HFFc6 (cell line): ENCODE results near the gene CLK2. TPM values are rescaled to one million over a fixed set of nuclear protein-coding genes. Genes with fewer than 3 reads are reported as not detected.
A peak's percentile ranks its signal among the peaks of the same experiment; 100 is the strongest.

Experiments used
- DNase-seq: peaks from one replicate; pipeline ENCODE4 v3.0.0-alpha.2; 2018
- H3K27ac Mint-ChIP-seq: 2 replicates; pipeline ENCODE4 v1.8.0; 2020; ENCODE audit warnings: mild to moderate bottlenecking, mixed read lengths
- H3K27me3 Mint-ChIP-seq: 2 replicates; pipeline ENCODE4 v1.8.0; 2021; ENCODE audit warnings: mild to moderate bottlenecking, moderate library complexity, mixed read lengths; ENCODE audit not compliant: insufficient read depth
- H3K36me3 Mint-ChIP-seq: 2 replicates; pipeline ENCODE4 v1.8.0; 2021; ENCODE audit warnings: low read depth, mixed read lengths
- H3K4me1 Mint-ChIP-seq: 2 replicates; pipeline ENCODE4 v1.8.0; 2020; ENCODE audit warnings: low read depth, mixed read lengths
- H3K4me3 Mint-ChIP-seq: 2 replicates; pipeline ENCODE4 v1.8.0; 2020; ENCODE audit warnings: mild to moderate bottlenecking, moderate library complexity, mixed read lengths
- H3K9me3 Mint-ChIP-seq: 2 replicates; pipeline ENCODE4 v1.8.0; 2020; ENCODE audit warnings: mild to moderate bottlenecking, mixed read lengths
- total RNA-seq, 6 experiments: library from RNA; stranded (reverse); fragmentation: NEBNext Ultra II Directional; extraction: Animal tissue kit (Norgen Biotek cat#: 25700); gene quantifications; 2 replicates in 1 of 6; 3 replicates in 5 of 6; pipeline ENCODE4 v1.2.3, GENCODE V29; 2021
- TF ChIP-seq, protein P1 (sequence below): fragments of 200-600 bp; sonication (generic); IDR thresholded peaks from 2 replicates; pipeline ENCODE4 v1.5.0; 2021; ENCODE audit warnings: antibody characterized with exemption, mild to moderate bottlenecking

Gene CLK2
- total RNA-seq, 6 experiments from 2014 or later: 24.8 to 32.8 (median 30.0) TPM

DNA sequence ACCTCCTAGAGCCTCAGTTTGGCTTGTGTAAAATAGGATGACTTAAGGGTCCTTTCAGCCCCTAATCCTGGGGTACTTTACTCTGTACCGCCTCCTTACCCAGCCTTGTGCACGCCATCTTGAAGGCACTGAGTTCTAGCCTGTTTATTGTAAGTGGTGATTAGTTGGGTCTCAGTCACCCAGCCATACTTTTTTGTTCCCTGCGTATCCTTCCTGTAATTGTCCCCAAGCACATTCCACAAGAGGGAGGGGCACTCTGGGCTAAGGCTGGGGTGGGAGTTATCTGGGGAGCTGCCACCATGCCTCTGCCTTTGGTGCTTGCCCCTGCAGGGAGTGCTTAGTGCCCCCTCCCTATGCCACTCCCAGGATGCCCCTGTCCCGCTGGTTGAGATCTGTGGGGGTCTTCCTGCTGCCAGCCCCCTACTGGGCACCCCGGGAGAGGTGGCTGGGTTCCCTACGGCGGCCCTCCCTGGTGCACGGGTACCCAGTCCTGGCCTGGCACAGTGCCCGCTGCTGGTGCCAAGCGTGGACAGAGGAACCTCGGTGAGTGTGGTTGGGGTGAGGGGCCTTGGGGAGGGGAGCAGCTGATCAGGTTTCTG lies 36.2 kb upstream of the CLK2 start:
- H3K4me1 Mint-ChIP-seq: peaks cover 31% of the 10 kb centered on the region

DNA sequence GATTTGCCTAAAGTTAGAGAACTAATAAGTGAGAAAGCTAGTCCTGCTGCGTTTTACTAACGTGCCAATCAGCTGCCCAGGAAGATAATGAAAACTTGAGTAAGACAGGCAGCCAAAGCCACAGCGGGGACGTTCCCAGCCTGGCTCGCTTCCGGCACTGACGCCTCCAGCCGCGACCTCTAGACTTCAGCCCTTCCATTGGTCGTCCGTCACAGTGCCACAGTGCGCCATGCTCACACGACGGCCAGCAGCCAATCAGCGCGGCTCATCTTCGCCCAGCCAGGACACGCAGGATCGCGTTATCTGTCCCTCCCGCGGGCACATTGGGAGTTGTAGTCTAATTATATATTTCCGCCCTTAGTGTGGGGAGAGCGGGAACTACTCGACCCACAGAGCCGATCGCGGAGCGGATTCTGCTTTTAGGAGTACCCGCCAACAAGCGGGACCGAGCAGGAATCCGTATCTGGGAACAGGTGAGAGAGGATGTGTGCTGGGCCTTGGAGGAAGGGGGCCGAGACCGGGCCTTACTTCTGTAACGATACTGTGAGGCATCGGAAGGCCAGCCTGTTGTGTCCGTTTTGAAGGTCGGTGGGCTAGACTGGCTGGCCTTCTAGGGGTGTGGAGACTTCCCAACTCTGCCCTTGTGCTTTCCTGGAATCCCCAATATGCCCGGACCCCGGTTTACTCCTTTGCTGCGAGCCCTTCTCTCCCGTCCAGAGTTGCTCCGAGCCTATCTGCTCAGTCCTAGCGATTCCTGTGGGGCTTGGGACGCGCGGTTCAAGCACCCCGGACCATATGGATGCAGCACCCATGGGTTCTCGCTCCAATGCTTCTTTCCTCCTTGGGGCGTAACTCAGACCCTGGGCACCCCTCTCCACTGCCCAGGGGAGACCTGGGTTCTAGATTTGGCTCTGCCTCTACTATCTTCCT lies 35.5 kb upstream of the CLK2 start, which contains the start of gene FDPS:
FDPS (plus strand) TSS at position 374 of the 930 bp plus-strand sequence. CDS start 924 bp downstream, outside the sequence.
- Mint-ChIP-seq H3K4me1 (peaks cover 31% of the 10 kb centered on the region), H3K27ac (peak within 1 kb of the TSS; percentile 95), H3K27me3 (peaks cover 10% of the 10 kb centered on the region), H3K36me3 (0 out of 2 replicates have a peak, but pooled peaks cover 4% of the 10 kb centered on the region), H3K9me3 (no peaks in the 10 kb centered on the region), H3K4me3 (peak within 1 kb of the TSS; percentile 99)
- DNase-seq: peak; percentile 99
- TF ChIP-seq, protein P1, sequence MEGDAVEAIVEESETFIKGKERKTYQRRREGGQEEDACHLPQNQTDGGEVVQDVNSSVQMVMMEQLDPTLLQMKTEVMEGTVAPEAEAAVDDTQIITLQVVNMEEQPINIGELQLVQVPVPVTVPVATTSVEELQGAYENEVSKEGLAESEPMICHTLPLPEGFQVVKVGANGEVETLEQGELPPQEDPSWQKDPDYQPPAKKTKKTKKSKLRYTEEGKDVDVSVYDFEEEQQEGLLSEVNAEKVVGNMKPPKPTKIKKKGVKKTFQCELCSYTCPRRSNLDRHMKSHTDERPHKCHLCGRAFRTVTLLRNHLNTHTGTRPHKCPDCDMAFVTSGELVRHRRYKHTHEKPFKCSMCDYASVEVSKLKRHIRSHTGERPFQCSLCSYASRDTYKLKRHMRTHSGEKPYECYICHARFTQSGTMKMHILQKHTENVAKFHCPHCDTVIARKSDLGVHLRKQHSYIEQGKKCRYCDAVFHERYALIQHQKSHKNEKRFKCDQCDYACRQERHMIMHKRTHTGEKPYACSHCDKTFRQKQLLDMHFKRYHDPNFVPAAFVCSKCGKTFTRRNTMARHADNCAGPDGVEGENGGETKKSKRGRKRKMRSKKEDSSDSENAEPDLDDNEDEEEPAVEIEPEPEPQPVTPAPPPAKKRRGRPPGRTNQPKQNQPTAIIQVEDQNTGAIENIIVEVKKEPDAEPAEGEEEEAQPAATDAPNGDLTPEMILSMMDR: peak; percentile 27; the same call in 1 of the 2 replicates

More for the DNA sequence above, 36.2 kb upstream of the CLK2 start:
- TF ChIP-seq, protein P1: no peak
- H3K27me3 Mint-ChIP-seq: peaks cover 9% of the 10 kb centered on the region
- H3K9me3 Mint-ChIP-seq: no peaks in the 10 kb centered on the region
- H3K36me3 Mint-ChIP-seq: 0 out of 2 replicates have a peak, but pooled peaks cover 4% of the 10 kb centered on the region
- peak overlapping the region; percentile 95 for H3K27ac Mint-ChIP-seq
- H3K4me3 Mint-ChIP-seq: peak overlapping the region; percentile 99
- DNase-seq: no peak

DNA sequence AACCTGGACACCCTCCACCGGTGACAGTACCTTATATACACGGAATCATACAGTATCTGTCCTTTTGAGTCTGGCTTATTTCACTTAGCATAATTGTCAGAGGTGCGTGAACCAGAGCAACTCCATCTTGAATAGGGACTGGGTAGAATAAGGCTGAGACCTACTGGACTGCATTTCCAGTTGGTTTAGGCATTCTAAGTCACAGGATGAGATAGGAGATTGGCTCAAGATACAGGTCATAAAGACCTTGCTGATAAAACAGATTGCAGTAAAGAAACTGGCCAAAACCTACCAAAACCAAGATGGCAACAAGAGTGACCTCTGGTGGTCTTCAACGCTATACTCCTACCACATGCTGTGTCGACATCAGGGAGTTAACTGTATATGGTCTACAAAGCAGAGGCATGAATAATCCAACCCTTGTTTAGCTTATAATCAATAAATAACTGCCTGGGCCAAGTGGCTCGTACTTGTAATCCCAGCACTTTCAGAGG lies 34.0 kb upstream of the CLK2 start:
- Mint-ChIP-seq H3K27ac (peak overlapping the region; percentile 59; the same call in 1 of the 2 replicates), H3K36me3 (0 out of 2 replicates have a peak, but pooled peaks cover 4% of the 10 kb centered on the region), H3K9me3 (no peaks in the 10 kb centered on the region), H3K4me1 (peaks cover 24% of the 10 kb centered on the region), H3K27me3 (peaks cover 10% of the 10 kb centered on the region), H3K4me3 (no peak overlapping the region)
- TF ChIP-seq, protein P1: peak; percentile 68; the same call in 1 of the 2 replicates
- DNase-seq: peak; percentile 42

DNA sequence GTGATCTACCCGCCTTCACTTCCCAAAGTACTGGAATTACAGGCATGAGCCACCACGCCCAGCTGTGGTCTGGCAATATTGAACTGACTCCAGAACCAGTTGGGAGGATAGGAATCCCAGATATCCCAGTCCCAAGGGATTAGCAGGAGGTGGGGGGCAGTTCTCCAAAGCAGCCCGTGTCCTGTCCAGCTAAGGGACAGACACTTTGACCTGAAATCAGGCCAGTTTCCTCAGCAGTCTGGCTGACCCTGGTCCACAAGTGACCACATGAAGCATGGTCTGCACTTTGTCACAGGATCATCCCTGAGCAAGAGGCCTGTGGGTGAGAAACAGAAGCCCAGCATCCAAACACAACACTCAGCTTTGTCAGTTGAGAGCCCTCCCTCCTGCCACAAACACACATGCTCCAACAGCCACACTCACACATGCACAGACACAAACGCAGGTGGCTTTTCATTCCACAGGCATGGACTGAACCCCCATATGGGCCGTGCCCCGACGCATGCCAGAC lies 32.6 kb upstream of the CLK2 start:
- TF ChIP-seq, protein P1: no peak
- Mint-ChIP-seq H3K4me1 (peaks cover 24% of the 10 kb centered on the region), H3K4me3 (no peak overlapping the region), H3K27me3 (peaks cover 10% of the 10 kb centered on the region), H3K36me3 (no peaks in the 10 kb centered on the region), H3K9me3 (no peaks in the 10 kb centered on the region), H3K27ac (no peak overlapping the region)
- no peak for DNase-seq

DNA sequence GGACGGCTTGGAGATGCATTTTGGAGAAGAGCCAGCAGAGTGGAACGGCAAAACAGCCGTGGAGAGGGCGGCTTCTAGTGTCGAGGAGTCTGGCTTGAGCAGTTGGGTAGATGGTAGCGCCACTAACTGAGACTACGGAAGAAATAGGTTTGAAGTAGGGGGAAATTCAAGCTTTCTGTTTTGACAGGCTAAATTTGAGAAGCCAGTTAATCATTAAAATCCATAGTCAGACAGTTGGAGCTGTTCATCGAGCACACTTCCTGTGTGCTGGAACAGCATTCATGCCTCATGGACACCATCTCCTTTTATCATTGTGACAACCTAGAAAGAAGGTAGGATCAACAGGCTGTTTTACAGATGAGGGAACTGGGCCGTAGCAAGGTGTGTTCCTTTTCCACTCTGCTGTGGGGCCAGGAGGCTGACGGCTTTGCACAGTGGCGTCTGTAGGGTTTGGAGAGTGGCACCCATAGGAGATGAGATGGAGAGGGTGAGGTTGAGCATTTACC lies 31.3 kb upstream of the CLK2 start:
- TF ChIP-seq, protein P1: no peak
- H3K4me1 Mint-ChIP-seq: peaks cover 16% of the 10 kb centered on the region
- H3K36me3 Mint-ChIP-seq: no peaks in the 10 kb centered on the region
- no peaks in the 10 kb centered on the region for H3K9me3 Mint-ChIP-seq
- peaks cover 10% of the 10 kb centered on the region for H3K27me3 Mint-ChIP-seq
- no peak for DNase-seq
- no peak overlapping the region for H3K4me3 Mint-ChIP-seq
- H3K27ac Mint-ChIP-seq: no peak overlapping the region
